ENCODE measurements around the gene EPB41L4A.

Gene EPB41L4A

DNA sequence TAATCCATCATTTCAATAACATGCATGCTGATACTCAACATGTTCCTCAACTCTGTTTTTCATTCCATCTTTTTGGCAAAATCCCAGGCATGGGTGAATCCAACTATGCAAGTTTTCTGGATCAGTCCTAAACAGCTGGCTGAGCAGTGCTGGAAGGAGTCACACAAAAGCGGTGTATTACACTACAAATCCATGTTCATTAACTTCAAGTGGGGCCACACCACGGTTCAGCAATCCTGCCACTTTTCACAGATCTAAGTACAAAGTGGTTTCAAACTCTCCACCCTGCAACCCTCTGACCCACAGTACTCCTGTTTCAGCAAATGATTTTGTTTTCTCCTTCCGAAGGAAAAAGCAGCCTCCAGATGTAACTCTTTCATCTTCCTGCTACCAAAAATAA, 222.5 kb downstream of the EPB41L4A start:
- no peak for DNase-seq

DNA sequence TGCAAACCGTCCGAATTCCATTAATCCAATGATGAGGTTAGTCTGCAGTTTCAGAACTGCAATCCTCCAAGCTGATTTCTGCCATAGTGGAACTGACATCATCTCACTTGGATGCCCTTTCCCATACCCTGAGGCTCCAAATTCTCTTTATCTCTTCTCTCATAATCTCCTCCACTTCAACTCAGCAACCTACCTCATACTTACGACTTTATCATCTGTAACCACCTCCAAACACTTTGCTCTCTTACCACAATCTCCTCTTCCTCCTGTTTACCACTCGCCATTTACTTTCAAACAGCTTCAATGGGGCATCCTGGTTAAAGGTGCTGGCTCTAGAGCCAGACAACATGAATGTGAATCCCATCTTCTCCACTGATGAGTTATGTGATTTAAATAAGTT, 223.2 kb downstream of the EPB41L4A start:
- DNase-seq = no peak

DNA sequence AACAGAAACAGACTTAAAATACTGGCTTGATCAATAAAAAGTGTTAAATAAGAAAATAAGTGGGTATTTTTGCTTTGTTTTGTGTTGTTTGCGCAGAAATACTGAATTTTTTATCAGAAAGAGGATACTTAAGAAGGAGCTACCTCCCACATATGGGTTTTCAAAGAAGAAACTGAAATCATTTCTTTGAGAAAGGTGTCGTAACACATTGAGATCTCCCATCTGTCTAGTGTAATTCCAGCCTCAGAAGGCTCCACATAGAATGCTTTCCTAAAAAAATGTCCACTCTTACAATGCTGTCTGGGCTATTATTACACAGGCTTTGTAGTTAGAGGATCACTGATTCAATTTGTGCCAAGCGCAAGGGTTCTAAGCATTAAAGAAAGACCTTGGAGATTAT, 226.2 kb downstream of the EPB41L4A start:
- no peak for DNase-seq

DNA sequence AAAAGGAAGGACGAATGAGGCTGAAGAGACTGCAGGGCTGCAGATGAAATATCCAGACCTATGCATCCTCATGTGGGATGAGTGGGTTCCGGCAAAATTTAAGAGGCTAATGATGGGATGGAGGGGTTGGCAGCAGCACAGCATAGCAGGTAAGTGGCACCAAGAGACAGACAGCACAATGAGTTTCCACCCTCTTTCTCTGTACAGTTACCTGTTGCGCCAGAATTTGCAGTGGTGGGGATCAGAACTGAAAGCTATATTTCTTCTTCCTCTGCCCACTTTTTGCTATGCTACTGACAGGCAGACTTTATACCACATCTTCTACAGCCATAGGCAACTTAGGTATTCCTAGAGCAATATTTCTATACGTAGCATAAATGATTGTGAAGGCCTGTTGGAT, 227.0 kb downstream of the EPB41L4A start:
- no peak for DNase-seq

DNA sequence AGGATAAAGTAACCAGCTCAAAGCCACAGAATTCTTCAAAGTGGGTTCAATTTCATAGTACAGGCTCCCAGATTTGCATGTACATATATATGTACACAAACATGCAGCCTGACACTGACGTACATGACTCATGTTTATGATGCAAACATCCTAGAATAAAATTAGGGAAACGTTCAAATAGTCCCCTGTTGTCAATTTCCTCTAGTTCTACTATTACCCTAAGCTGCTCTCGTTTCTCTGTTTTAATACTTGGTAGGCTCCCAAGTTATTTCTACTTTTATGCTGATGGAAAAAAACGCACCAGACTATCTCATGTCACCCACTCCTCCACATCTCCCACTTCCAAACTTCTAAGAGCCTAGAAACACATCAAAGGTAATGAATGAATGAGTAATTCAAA, 229.7 kb downstream of the EPB41L4A start:
- DNase-seq = no peak

DNA sequence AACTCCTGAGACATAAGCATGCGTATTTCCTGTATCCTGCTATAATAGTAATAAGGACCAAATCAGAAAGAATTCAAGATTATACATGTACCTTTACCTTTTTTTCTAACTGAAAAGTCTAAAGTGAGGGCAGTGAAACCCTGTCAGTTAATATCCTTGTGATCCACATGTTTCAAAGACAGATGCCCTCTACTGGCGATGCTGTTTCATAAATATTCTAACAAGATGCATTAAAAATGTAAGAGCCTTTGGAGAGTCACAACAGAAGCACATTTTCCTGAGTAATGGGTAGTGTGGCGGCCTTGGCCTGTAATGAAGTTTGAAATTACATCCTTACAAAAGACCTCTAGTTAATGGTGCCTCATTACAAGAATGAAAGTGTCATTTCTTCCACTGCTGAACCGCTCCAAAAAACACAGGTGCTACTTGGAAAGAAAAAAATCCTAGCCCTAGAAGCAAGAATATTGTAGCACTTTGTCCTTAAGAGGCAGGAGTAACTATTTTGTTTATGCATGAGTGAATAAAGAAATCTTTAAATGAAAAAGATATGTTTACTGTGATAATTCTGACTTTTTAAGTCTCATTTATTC, 232.6 kb downstream of the EPB41L4A start:
- no peak for DNase-seq

DNA sequence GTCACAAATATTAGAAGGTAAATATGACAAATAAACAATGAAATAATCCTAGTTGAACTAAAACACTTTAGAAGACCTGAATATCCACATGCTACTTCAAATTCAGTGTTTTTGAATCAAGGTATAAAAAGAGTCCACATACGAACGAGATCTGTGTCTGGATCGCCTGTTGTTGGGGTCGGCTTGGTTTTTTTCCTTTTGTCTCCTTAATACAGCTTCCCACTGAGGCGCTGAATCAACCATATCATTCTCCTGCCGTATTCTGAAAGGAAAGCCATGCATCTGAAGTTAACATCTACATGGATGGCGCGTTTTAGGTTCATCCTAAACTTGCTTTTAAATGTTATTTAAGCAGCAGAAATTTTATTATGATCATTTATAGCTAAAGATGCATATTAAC, 235.2 kb downstream of the EPB41L4A start:
- no peak for DNase-seq

DNA sequence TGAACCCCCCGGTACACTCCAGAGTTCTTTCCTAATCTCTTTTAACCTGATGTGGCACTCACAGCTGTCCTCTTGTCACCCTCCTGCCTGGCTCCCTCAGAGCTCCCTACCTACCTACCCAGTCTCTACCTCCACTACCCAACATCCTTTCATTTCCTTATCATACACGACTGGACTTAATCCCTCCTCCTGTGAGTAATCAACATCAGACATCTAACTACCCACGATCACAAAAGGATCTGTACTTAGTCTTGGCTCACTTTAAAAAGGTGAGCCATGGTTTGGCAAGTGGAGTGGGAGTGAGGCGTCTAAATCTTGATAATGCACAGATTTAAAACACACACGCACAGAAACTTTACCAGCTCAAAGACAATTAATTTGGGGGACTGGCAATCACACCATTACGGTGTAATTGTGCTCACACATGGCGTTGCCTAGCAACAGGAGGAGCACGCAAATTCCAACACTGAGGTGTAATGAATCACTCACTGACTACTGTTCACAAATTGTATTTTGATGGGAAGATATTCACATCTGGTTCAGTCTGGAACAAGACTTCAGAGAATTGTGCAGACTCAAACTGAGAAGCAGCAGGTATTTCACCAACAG, 235.9 kb downstream of the EPB41L4A start:
- no peak for DNase-seq

DNA sequence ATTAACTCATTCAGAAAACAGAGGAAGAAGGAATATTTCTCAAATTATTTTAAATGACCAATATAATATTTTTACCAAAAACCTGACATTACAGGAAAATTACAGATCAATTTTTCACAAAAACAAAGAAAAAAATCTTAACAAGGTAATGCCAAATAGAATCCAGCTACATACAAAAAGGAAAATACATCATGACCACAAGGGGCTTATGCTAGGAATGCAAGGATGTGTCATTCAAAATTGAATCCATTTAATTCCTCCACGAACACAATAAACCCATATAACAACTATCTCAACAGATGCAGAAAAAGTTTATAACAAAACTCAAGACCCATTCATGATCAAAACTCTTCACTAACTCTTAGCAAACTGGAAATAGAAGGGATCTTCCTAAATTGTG, 239.8 kb downstream of the EPB41L4A start:
- DNase-seq = no peak

DNA sequence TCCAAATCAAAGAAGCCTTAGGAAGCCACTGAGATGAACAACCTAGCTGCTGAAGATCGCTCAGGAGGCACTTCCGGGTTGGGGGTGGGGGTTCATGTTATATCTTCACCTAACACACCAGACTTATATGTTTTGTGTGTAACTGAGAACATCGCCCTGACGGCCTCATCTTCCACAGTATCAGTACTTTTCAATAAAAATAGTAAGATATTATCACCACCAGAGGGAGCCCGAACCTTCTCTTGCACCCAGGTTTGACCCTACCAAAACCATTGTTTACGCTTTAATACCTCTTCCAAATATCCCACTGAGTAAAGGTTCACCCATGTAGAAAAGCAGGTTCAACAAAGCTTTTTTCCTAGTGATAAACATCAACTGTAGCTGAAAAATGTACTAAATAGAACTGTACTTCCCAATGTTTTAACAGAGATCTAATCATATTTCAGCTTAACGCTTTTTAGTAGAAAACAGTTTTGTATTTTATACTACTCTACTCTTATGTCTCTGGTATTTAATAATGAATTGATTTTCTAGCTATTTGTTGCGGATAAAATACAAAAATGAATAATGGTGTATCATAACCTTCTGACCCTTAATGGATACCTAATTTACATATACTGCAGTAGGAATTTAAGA, 244.0 kb downstream of the EPB41L4A start:
- DNase-seq = peak; percentile 8

DNA sequence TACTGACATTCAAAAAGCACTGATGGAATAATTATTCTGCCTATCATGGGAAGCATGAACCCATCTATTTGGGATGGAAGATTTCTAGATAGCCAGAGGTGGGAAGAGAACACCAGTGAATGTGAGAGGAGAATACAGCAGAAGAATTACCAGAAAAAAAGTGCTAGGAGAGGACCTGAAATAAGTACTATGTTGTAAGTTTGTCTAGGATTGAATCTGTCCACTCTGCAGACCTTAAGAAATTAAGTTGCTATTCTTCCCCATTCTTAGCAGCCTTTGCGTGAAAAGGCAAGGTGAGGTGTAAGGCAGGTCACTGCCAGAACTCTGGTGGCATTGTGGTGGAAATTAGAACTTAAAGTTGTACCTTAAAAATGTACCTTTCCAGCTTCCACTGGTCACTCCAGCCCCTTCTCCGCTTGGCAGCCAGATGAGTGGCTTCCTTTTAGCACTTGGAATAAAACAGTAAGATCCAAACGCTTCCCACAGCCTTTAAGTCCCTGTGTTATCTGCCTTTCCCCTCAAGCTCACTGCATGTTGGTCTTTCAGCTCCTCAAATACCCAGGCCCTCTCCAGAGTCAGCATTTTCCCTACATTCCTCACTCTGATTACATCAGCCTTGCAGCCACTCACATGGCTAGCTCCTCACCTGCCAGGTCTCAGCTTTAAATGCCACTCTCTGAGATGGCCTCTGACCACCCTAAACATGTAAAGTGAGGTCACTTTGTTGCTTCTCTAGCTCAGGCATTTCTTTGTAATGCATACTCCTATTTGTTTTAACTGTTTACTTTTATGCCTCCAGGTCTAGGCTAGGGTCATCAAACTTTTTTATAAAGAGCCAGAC, 253.0 kb downstream of the EPB41L4A start:
- no peak for DNase-seq

DNA sequence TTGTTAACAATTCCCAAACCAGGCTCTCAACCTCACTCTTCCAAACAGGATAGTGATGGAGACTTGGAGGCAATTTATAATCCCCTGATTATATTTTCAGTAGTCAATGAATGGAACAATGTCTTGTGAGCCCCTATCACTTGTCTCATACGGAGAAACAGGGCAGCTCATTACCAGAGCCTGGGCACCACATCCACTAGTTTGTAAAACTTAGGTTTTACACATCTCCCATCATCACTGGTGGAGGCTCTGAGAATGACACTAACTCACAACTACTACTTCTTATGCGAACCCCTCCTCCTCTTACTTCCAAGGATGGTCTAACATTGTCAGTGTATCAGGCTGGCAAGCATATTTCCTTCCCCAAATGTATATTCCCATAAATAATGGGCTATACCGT, 253.7 kb downstream of the EPB41L4A start:
- DNase-seq = no peak

DNA sequence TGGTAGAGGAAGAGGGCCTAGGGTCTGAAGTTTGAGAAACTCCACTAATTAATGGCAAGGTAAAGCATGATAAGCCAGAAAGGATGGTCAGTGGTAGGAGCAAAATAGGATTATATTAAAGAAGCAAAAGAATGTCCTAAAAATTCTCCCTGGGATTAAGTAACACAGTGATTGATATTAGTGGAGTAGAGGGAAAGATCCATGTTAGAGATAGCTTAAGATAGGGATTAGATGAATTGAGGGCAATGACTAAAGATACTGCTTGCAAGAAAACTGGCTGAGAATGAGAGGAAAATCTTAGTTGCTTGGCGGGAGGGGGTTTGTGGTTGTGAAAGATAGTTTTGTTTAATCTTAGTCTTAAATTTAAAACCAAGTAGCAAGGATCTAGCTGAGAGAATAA, 255.6 kb downstream of the EPB41L4A start:
- DNase-seq = no peak

DNA sequence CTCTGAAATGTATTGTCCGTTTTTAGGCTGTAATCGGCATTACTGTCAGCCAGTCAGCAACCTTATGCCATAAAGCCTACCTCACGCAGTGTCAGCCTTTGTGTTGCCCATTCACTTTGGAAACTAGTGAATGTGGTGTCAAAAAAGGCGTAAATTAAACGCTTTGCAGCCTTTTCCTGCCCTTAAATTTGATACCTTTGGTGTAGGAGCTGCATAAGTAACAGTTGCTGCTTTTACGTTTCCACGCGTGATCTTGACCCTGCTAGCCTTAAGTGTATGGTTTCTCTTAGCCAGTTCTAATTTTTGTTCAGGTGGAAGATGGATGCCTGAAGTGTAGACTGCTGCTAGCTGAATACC, 257.7 kb downstream of the EPB41L4A start:
- no peak for DNase-seq

DNA sequence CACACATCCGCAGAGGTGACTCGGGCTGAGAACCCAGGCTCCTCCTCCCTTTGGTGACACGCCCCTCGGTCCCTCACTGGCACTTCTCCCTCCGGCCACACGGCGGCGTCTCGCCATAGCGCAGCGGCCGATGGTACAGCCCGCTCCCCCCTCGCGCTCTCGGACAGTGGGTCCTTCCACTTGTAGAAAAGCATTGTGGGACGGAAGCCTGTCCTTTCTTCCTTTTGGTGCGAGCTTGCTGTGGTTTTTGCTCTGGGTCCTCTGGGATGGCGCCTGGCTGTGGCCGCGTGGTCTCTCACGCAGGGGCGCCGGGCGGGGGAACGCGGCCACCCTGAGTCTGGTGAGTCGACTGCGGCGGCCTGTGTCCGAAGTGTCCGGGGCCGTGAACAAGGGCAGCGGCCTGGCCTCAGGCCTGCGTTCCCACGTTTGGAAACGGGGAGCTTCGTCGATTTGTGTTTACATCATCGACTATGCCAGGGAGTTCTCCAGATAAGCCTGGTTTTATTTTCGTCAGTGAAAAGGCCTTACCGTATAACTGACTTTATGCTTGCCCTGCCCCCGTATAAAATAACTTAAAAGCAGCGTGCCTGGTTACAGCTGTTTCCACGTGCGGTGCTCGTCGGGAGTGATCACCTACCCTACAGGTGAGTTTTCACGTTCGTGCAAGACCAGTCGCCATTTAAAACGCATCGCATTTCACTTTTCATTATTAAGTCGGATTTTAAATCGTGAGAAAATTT, 258.3 kb downstream of the EPB41L4A start:
- peak; percentile 90 for DNase-seq

DNA sequence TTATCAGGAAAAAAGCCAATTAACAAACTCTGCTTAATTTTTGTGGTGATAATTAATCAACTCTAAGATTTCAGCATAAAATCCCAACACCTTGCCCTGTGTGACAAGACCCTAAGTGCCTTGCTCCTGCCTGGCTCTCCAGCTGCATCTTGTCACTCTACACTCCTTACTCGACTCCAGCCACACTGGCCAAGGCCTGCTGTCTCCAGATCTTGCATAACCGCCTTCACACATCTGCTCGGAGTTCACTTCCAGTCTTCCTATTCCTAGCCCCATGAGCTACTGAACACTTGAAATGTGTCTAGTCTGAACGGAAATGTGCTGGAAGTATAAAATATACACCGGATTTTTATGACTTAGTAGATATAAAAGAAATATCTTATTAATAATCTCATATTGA, 259.6 kb downstream of the EPB41L4A start:
- no peak for DNase-seq

DNA sequence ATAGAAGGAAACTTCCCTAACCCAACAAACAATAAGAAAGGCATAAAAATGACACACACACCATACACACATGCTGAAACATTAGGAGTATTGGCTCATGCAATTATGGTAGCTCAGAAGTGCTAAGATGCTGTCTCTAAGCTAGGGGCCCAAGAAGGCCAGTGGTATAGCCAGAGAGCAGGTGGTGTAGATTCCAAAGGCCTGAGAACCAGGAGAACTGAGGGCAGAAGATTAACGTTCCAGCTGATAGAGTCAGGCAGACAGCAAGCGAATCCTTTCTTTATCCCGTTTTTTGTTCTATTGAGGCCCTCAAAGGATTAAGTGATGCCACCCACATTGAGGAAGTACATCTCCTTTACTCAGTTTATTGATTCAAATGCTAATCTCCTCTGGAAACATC, 262.9 kb downstream of the EPB41L4A start:
- no peak for DNase-seq

DNA sequence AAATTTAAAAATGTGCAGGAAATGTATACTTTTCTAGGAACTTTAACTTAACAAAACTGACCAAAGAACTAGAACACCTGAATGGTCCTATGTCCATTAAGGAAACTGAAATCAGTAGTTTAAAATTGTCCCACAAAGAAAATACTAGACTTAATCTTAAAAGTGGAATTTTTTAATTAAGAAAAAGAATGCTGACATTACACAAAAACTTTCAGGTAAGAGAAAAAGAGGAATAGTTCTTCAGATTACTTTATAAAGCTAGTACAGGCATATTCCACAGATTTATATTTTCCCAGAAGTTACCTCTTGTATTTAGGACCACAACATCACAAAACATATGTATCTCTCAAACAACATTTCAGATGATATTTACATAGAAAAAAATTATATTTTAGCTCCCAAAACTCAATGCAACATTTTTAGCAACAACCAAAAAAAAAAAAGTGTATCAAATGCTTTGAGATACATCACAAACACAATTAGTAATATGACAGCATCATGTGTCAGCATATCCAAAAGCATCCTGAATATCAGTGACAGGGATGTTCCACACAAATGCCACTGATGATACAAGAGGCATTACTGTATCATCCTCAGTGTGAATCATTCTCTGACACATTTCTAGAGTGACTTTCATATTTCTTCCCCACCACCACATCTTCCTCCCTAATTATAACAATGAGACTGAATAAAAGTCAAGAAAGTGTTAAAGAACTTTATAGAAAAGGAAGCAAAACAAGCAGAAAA, 264.0 kb downstream of the EPB41L4A start:
- no peak for DNase-seq

DNA sequence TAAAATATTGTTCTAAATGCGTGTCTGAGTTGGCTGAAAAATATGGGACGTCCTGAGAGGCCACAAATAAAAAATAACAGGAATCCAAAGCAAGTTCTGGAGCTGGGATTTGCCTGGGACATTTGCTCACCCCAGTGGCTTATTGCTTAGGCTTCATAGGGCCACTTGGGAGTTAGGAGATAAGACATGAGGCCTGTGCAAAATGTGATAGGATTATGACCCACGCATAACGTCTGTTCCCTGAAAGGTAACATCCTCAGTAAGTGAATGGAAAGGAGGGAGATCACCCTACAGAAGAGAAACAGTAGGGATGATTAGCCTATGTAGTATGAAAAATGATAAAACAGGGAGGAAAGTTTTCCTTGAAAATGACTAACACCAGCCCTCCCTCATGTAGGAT, 269.4 kb downstream of the EPB41L4A start:
- no peak for DNase-seq

DNA sequence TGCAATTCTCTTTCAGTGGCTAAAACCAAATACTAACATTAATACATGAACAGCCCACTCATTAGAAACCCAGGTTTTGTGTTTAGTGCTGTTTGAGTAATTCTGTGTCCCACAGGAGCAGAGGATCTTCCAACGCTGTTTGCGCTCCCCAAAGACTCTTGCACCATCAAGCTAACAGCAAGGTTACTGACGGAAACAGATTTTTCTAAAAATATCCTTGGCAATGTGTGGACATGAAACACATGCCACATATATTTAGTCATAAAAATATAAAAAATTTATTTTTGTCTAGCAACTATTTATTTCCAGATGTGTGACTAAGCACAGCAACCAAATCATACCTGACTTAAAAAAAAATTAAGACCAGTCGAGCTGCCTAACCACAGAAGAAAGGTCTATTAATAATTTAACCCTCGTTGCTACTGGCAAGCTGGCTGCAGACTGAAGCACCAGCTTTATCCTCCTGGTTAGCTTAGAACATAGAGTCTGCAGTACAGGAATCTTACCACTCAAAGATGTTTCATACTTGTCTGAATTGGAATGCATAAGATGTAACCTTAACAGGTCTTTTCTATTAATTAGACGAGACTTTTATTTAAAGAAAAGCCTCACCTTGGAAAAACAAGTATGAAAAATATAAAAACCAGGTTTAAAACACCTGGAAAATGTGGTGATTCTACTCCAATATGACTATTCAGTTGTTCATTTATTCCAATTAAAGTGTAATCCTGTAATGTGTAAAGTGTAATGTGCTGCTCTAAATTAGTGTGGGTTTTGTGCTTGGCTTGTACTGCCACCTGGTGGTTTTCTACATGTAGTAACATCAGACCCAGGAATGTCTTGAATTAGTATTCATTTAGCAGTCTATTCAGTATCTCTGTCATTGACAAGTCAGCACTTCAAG, 272.5 kb downstream of the EPB41L4A start:
- DNase-seq = peak; percentile 58

DNA sequence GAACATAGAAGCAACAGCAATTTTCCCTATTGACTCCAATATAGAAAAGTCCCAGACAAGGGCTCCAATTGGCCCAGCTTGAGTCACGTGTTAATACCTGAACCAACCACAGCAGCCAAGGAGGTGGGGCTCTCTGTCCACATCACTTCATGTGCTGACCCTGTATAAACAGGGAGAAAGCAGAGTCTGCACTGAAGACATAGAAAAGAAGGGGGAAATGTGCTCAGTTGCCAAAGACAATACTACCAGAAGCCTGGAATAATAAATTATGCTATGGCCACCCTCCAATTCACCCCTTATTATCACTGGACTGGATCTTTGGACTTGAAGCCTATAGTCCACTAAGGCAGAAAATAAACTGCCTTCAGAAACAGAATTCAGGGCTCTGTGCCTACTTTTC, 275.4 kb downstream of the EPB41L4A start:
- DNase-seq = no peak
